GM12865 (cell line): Measurements from ENCODE around the gene TMEM18.

Experiments used
- DNase-seq: peaks from one replicate; pipeline ENCODE4 v3.0.0; 2010; ENCODE audit warnings: low read depth
- H3K4me3 ChIP-seq: 2 replicates; pipeline ENCODE4 v1.5.1; 2011; ENCODE audit warnings: mild to moderate bottlenecking, low read depth, low read length, control low read depth
- TF ChIP-seq, protein P1 (sequence below): IDR thresholded peaks from 2 replicates; pipeline ENCODE4 v1.5.1; 2011; ENCODE audit warnings: low read length, control low read depth, low read depth, inconsistent platforms; ENCODE audit not compliant: insufficient read depth; ENCODE audit errors: missing control alignments

The TMEM18 gene

DNA sequence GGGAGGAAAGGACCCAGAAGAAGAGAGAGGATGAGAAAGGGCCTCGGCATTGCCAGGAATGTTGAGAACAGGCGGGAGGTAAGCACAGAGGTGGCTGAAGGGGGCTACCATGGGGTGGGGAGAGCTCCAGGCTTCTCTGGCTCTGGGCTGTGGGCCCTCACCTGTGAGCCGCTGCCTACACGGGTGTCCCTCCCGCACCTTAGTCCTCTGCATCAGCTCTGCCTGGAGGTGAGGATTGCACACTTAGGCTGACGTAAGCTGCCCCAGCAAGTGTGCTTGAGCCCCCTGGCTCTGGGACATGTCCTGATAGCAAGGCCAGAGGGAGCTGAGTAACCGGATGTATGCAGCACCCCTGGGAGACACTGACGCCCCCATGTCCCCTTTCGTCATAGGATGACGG is 33.9 kb downstream of the TMEM18 start:
- DNase-seq = no peak
- TF ChIP-seq, protein P1, sequence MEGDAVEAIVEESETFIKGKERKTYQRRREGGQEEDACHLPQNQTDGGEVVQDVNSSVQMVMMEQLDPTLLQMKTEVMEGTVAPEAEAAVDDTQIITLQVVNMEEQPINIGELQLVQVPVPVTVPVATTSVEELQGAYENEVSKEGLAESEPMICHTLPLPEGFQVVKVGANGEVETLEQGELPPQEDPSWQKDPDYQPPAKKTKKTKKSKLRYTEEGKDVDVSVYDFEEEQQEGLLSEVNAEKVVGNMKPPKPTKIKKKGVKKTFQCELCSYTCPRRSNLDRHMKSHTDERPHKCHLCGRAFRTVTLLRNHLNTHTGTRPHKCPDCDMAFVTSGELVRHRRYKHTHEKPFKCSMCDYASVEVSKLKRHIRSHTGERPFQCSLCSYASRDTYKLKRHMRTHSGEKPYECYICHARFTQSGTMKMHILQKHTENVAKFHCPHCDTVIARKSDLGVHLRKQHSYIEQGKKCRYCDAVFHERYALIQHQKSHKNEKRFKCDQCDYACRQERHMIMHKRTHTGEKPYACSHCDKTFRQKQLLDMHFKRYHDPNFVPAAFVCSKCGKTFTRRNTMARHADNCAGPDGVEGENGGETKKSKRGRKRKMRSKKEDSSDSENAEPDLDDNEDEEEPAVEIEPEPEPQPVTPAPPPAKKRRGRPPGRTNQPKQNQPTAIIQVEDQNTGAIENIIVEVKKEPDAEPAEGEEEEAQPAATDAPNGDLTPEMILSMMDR = no peak
- H3K4me3 ChIP-seq = no peak overlapping the region

DNA sequence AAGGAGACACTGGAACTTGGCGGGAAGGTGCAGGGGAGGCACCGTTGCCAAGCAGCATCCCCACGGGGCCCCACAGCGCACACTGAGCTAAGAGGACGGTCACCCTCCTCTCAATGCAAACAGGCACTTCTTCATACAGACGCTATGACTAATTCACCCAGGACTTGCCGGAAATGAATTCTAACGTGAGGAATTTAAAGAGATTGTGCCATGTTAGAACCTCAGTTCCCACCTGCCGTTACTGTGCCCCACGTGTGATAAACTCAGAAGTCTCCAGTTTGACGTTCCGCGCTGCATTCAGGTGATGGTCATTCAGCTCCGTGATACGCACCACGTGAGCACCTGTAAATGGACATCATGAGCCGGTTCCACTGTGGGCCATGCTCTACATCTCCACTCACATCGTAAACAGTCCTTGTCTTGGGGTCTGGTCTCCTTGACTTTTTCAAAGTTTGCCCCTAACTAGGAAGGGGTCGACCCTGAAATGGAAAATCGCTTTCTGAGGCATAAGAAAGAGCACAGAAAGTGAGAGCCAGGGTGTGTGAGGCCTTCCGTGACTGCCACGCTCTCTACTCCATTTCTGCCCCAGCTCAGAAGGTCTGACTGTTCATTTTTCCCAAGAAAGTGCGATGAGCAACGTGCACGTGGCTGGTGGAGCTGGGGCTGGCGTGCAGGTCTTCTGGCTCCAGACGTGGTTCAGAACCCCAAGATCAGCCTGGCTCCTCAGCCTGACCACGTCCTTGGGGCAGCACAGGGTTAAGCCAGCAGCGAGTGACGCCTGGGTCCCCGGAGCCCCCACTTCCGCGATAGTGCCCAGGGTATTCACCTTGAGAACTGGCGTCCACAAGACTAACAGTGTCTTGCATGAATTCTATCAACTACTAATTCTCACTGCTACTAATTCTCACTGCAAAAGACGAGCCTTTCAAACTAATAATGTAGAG is 35.1 kb downstream of the TMEM18 start:
- TF ChIP-seq, protein P1 = no peak
- no peak for DNase-seq
- H3K4me3 ChIP-seq = no peak overlapping the region

GRCh38 chr2:641164-641871 is 35.9 kb downstream of the TMEM18 start:
- TF ChIP-seq, protein P1 = no peak
- DNase-seq = no peak
- H3K4me3 ChIP-seq = no peak overlapping the region

DNA sequence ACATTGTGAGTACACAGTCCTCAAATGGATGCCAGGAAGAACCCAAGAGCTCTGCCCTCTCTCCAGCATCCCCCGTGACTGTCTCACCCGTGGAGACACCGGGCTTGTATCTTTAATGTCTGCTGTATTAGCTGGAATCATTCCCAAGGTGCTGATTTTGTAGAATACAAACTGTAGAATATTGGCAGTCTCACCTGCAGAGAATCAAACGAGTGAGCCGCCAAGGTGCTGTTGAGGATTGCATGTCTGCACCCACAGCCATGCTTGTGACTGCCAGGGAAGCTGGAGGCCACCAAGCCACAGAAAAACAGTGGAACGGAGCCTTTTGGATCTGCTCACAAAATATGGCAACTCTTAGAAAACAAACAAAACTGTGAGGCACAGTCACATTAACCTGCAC is 37.5 kb downstream of the TMEM18 start:
- TF ChIP-seq, protein P1 = no peak
- no peak for DNase-seq
- no peak overlapping the region for H3K4me3 ChIP-seq

GRCh38 chr2:637804-638203 is 39.4 kb downstream of the TMEM18 start:
- TF ChIP-seq, protein P1 = no peak
- no peak overlapping the region for H3K4me3 ChIP-seq
- no peak for DNase-seq

DNA sequence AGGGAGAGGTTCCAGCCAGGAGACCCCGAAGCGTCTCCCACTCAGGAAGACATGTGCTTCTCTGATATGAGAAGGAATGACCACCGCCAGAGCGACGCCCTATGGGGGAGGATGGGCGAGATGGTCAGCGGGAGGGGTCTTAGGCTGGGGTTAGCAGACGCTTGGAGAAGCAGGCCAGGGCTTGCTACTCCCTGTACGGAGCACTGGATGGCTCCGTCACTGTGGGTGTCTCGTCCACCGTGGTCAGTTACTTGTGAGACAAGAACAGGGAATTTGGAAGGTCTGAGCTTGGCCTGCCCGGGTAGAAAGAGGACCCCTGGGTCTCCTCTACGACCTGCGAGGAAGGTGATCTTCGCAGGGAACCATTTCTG is 39.8 kb downstream of the TMEM18 start:
- H3K4me3 ChIP-seq = no peak overlapping the region
- DNase-seq = no peak
- TF ChIP-seq, protein P1 = no peak
